K562 (cell line): ENCODE results near the gene ARRDC5. TPM values are rescaled to one million over a fixed set of nuclear protein-coding genes. Genes with fewer than 3 reads are reported as not detected.
A peak's percentile ranks its signal among the peaks of the same experiment; 100 is the strongest.

ENCODE experiments used
- ATAC-seq: fragments of 200-7000 bp; cut with Tn5 transposase; 3 replicates; pipeline ENCODE4 v1.9.1; 2020; ENCODE audit warnings: moderate library complexity
- BruUV-seq: library from RNA; stranded (reverse); fragments of 400-500 nt; replicated peaks from 2 replicates; lab custom pipeline; 2021; lab: Mats Ljungman, UMichigan
- CTCF ChIA-PET: fragments of 300-600 bp; formaldehyde crosslinking; extraction: SDS; loops from one replicate; lab custom pipeline; 2021; ENCODE audit warnings: low intra/inter-chr PET ratio; lab: Yijun Ruan, JAX
- POLR2A ChIA-PET: fragments of 300-600, 350-650 bp; sonication (Branson Sonifier 250); formaldehyde crosslinking; extraction: SDS; loops from one replicate; lab custom pipeline; 2021; ENCODE audit warnings: antibody characterized with exemption, inconsistent platforms; lab: Yijun Ruan, JAX
- DNase-seq, 4 experiments: peaks; one replicate each; pipeline versions ENCODE4 v3.0.0 to v3.0.0-alpha.2; 2011 to 2018; ENCODE audit warnings: low spot score in 3 of 4, mixed read lengths in 3 of 4; ENCODE audit errors: extremely low read depth in 1 of 4
- FAIRE-seq: peaks from 2 replicates; lab custom pipeline; 2011; peaks lifted over from hg19 to GRCh38; lab: Jason Lieb, UNC
- H2AFZ ChIP-seq: 2 replicates; pipeline ENCODE4 v1.6.0; 2011; ENCODE audit warnings: low read depth, low read length, control low read depth, inconsistent platforms
- H3K27ac ChIP-seq: fragments of 200-600 bp; 3 replicates; pipeline ENCODE4 v1.8.0; 2011; ENCODE audit warnings: low read depth, mild to moderate bottlenecking, control low read depth, inconsistent platforms, low read length, moderate library complexity, mixed read lengths; ENCODE audit errors: extremely low read depth
- H3K27me3 ChIP-seq, 2 experiments: fragments of 300-600 bp in 1 of 2; 2 replicates in 1 of 2; 3 replicates in 1 of 2; pipeline versions ENCODE4 v1.6.0 to v1.8.0; 2011; ENCODE audit warnings: inconsistent platforms in 2 of 2, low read length in 2 of 2, mild to moderate bottlenecking in 1 of 2, mixed read lengths in 1 of 2, moderate library complexity in 1 of 2; ENCODE audit not compliant: control insufficient read depth in 2 of 2, insufficient read depth in 2 of 2
- H3K36me3 ChIP-seq: fragments of 300-600 bp; 3 replicates; pipeline ENCODE4 v1.8.0; 2011; ENCODE audit warnings: mild to moderate bottlenecking, low read length, inconsistent platforms; ENCODE audit not compliant: control insufficient read depth, insufficient read depth
- H3K4me1 ChIP-seq, 2 experiments: fragments of 200-600 bp in 1 of 2; replicated peaks in 1 of 2; 2 replicates in 1 of 2; 3 replicates in 1 of 2; pipeline versions ENCODE4 v1.5.1 to v1.8.0; 2011; ENCODE audit warnings: inconsistent platforms in 2 of 2, low read length in 2 of 2, mild to moderate bottlenecking in 1 of 2, mixed read lengths in 1 of 2, moderate library complexity in 1 of 2; ENCODE audit not compliant: control insufficient read depth in 2 of 2, insufficient read depth in 2 of 2
- H3K4me2 ChIP-seq: 2 replicates; pipeline ENCODE4 v1.6.1; 2011; ENCODE audit warnings: low read length, control low read depth, inconsistent platforms, mixed read lengths; ENCODE audit not compliant: insufficient read depth
- H3K4me3 ChIP-seq: fragments of 200-600 bp; sonication (generic), shearing (Covaris generic); 2 replicates; pipeline ENCODE4 v1.5.1; 2016; ENCODE audit warnings: control low read depth, inconsistent platforms
- H3K79me2 ChIP-seq: fragments of 200-600 bp; 3 replicates; pipeline ENCODE4 v1.8.0; 2011; ENCODE audit warnings: low read length, inconsistent platforms; ENCODE audit not compliant: control insufficient read depth, insufficient read depth
- H3K9ac ChIP-seq, 2 experiments: 2 replicates each; pipeline versions ENCODE4 v1.6.0 to v1.6.1; 2011; ENCODE audit warnings: low read depth in 2 of 2, low read length in 2 of 2, control low read depth in 1 of 2, inconsistent platforms in 1 of 2, mild to moderate bottlenecking in 1 of 2, mixed read lengths in 1 of 2; ENCODE audit not compliant: insufficient read depth in 1 of 2
- H3K9me1 ChIP-seq: one replicate; pipeline ENCODE4 v1.6.0; 2011; ENCODE audit warnings: inconsistent platforms, mild to moderate bottlenecking, low read length, moderate library complexity; ENCODE audit not compliant: control insufficient read depth, insufficient read depth
- H3K9me3 ChIP-seq: replicated peaks from 2 replicates; pipeline ENCODE4 v1.5.1; 2011; ENCODE audit warnings: low read depth, low read length, inconsistent platforms; ENCODE audit not compliant: control insufficient read depth, insufficient read depth
- H4K20me1 ChIP-seq: replicated peaks from 2 replicates; pipeline ENCODE4 v1.6.1; 2011; ENCODE audit warnings: low read length, inconsistent platforms, mixed read lengths; ENCODE audit not compliant: control insufficient read depth, insufficient read depth
- CBX1 ChIP-seq: sonication (generic); IDR thresholded peaks from 2 replicates; pipeline ENCODE4 v1.6.1; 2016; ENCODE audit warnings: antibody characterized with exemption, low read depth, mild to moderate bottlenecking
- EHMT2 ChIP-seq: fragments of 450-650 bp; IDR thresholded peaks from 2 replicates; pipeline ENCODE4 v1.6.1; 2018; ENCODE audit warnings: antibody characterized with exemption
- HDAC2 ChIP-seq: fragments of 450-650 bp; IDR thresholded peaks from 2 replicates; pipeline ENCODE4 v1.6.1; 2016; ENCODE audit warnings: mild to moderate bottlenecking
- SMAD1 ChIP-seq: fragments of 150-350 bp; IDR thresholded peaks from 2 replicates; pipeline ENCODE4 v1.6.1; 2014; ENCODE audit warnings: low read length, low read depth; ENCODE audit not compliant: partially characterized antibody
- SNIP1 ChIP-seq: fragments of 450-650 bp; IDR thresholded peaks from 2 replicates; pipeline ENCODE4 v1.7.1; 2017; ENCODE audit warnings: low read depth, mild to moderate bottlenecking
- SRSF3 ChIP-seq: fragments of 200-400 bp; formaldehyde crosslinking; IDR thresholded peaks from 2 replicates; pipeline ENCODE4 v1.6.1; 2016; ENCODE audit warnings: mild to moderate bottlenecking, low read length, moderate library complexity; ENCODE audit not compliant: insufficient read depth
- TOE1 ChIP-seq, 2 experiments: fragments of 450-650 bp in 1 of 2; sonication (generic) in 1 of 2; formaldehyde crosslinking in 1 of 2; IDR thresholded peaks; 2 replicates each; pipeline versions ENCODE4 v1.7.1 to v1.8.0; 2016 to 2022; ENCODE audit warnings: borderline replicate concordance in 2 of 2, mild to moderate bottlenecking in 2 of 2, antibody characterized with exemption in 1 of 2, inconsistent platforms in 1 of 2, low read depth in 1 of 2, missing genetic modification reagents in 1 of 2, moderate library complexity in 1 of 2
- ZBTB33 ChIP-seq: sonication (generic); formaldehyde crosslinking; IDR thresholded peaks from 2 replicates; pipeline ENCODE4 v1.8.1; 2023; ENCODE audit warnings: mild to moderate bottlenecking, missing genetic modification reagents
- ZNF133 ChIP-seq: fragments of 250-450 bp; sonication (Bioruptor Pico); IDR thresholded peaks from 2 replicates; pipeline ENCODE4 v1.4.0; 2020; ENCODE audit warnings: mild to moderate bottlenecking
- ZZZ3 ChIP-seq: fragments of 450-650 bp; IDR thresholded peaks from 2 replicates; pipeline ENCODE4 v1.6.1; 2016; ENCODE audit warnings: antibody characterized with exemption, mild to moderate bottlenecking, moderate library complexity
- WGBS: fragments of 100-300 bp; shearing (Covaris generic); methylation state at CpG from one replicate; pipeline ENCODE4 v1.1.6; 2016; ENCODE audit warnings: low coverage, mixed read lengths; ENCODE audit not compliant: insufficient coverage; ENCODE audit errors: missing lambda C conversion rate; 5-methylcytosine and 5-hydroxymethylcytosine counted together
- in situ Hi-C: fragments of 300-500 bp; cut with MboI; formaldehyde crosslinking; loops from 4 replicates; pipeline ENCODE4 v1.15.0; 2018; ENCODE audit warnings: inconsistent platforms, mixed read lengths
- intact Hi-C: fragments of 100-400 bp; cut with micrococcal nuclease; formaldehyde crosslinking; loops from 2 replicates; pipeline ENCODE4 v1.14.2; 2022
- polyA plus RNA-seq, 8 experiments: library from polyadenylated mRNA; depleted of rRNA in 4 of 8; stranded (reverse) in 5 of 8; unstranded in 3 of 8; fragments of >200 nt; fragmentation: Nextera tagmentation in 2 of 8; fragmentation: Illumina TruSeq in 1 of 8; extraction: Ambion mirVana in 2 of 8; extraction: Trizol in 1 of 8; gene quantifications; 2 replicates each; pipeline versions ENCODE4 v1.2.1 to v1.2.3, GENCODE V29; 2011 to 2014; ENCODE audit warnings: inconsistent platforms in 1 of 8, missing spikeins in 1 of 8
- total RNA-seq, 7 experiments: library from RNA; depleted of rRNA in 6 of 7; stranded (reverse); fragments of >200 nt in 6 of 7; fragmentation: Illumina TruSeq in 2 of 7; extraction: Trizol in 2 of 7; gene quantifications; 2 replicates each; pipeline versions ENCODE4 v1.2.1 to v1.2.3, GENCODE V29; 2011 to 2021; ENCODE audit warnings: low replicate concordance in 1 of 7
- TF ChIP-seq, protein P1 (sequence below): fragments of 450-650 bp; IDR thresholded peaks from 2 replicates; pipeline ENCODE4 v1.6.1; 2016; ENCODE audit warnings: low read depth

ARRDC5 gene
- total and polyA plus RNA-seq, 9 of the 15 experiments (the other 6 are each of a cell fraction or from before 2014, with no cell fraction given), result not detected

- TF ChIP-seq SNIP1, result no peak
Observed at GRCh38 chr19:4873930-4874329, 28.8 kb downstream of the ARRDC5 start (continued).

DNA sequence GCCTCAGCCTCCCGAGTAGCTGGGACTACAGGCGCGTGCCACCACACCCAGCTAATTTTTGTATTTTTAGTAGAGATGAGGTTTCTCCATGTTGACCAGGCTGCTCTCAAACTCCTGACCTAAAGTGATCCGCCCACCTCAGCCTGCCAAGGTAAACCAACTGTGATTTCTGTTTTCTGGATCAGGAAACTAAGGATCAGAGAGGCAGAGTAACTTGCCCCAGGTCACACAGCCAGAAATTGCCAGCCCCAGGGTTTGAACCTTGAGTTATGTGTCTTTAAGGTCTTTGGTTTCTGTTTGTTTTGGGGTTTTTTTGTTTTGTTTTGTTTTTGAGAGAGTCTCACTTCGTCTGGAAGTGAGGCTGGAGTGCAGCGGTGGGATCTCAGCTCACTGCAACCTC is 31.0 kb downstream of the ARRDC5 start:
- 45% methylated on average over 3 of the region's 6 CpGs for WGBS
- no peaks in the 10 kb centered on the region for H3K36me3 ChIP-seq
- CTCF ChIA-PET, result interaction anchor here (0.8 to 1.4 kb wide), 2 partner anchors 38 to 41 kb away, joined by 3 to 4 read pairs; partner anchors contain the start of gene UHRF1
- FAIRE-seq, result no peak
- intact Hi-C loops (loop anchor here (1.0 kb wide), 1 partner anchor 40 kb away; no protein-coding TSS in a partner anchor), in situ Hi-C loops (no loop called here)
- H3K4me1 ChIP-seq, result peaks cover 6 to 30% of the 10 kb centered on the region in 2 experiments; a peak in 4 of 5 replicates
- DNase-seq, result no peak
- peaks cover 6% of the 10 kb centered on the region for H3K79me2 ChIP-seq
- no peak overlapping the region for H3K4me3 ChIP-seq
- no TSS peak for BruUV-seq
- H3K27ac ChIP-seq, result no peak overlapping the region
- H3K9me3 ChIP-seq, result no peaks in the 10 kb centered on the region
- no peaks in the 10 kb centered on the region for H3K9me1 ChIP-seq
- no peaks in the 10 kb centered on the region for H3K27me3 ChIP-seq
- H4K20me1 ChIP-seq, result no peaks in the 10 kb centered on the region
- POLR2A ChIA-PET, result no interaction called here
- no peak for ATAC-seq
- H3K4me2 ChIP-seq, result no peak overlapping the region
- H2AFZ ChIP-seq, result no peak overlapping the region
- H3K9ac ChIP-seq, result no peak overlapping the region
- TF ChIP-seq HDAC2 (peak; percentile 56; the same call in 1 of the 2 replicates), EHMT2 (no peak), SRSF3 (no peak), ZBTB33 (CRISPR knock-in tag) (0 out of 2 replicates have a peak, but pooled peaks have one; percentile 63), CBX1 (0 out of 2 replicates have a peak, but pooled peaks have one; percentile 35), ZNF133 (CRISPR knock-in tag) (no peak), SMAD1 (no peak), TOE1 (IDR thresholded peaks at IDR 0.05; ENCODE audit: borderline replicate concordance) (no peak), TOE1 (CRISPR knock-in tag; IDR thresholded peaks at IDR 0.05; ENCODE audit: borderline replicate concordance, low read depth) (no peak), ZZZ3 (no peak)
- TF ChIP-seq, protein P1, sequence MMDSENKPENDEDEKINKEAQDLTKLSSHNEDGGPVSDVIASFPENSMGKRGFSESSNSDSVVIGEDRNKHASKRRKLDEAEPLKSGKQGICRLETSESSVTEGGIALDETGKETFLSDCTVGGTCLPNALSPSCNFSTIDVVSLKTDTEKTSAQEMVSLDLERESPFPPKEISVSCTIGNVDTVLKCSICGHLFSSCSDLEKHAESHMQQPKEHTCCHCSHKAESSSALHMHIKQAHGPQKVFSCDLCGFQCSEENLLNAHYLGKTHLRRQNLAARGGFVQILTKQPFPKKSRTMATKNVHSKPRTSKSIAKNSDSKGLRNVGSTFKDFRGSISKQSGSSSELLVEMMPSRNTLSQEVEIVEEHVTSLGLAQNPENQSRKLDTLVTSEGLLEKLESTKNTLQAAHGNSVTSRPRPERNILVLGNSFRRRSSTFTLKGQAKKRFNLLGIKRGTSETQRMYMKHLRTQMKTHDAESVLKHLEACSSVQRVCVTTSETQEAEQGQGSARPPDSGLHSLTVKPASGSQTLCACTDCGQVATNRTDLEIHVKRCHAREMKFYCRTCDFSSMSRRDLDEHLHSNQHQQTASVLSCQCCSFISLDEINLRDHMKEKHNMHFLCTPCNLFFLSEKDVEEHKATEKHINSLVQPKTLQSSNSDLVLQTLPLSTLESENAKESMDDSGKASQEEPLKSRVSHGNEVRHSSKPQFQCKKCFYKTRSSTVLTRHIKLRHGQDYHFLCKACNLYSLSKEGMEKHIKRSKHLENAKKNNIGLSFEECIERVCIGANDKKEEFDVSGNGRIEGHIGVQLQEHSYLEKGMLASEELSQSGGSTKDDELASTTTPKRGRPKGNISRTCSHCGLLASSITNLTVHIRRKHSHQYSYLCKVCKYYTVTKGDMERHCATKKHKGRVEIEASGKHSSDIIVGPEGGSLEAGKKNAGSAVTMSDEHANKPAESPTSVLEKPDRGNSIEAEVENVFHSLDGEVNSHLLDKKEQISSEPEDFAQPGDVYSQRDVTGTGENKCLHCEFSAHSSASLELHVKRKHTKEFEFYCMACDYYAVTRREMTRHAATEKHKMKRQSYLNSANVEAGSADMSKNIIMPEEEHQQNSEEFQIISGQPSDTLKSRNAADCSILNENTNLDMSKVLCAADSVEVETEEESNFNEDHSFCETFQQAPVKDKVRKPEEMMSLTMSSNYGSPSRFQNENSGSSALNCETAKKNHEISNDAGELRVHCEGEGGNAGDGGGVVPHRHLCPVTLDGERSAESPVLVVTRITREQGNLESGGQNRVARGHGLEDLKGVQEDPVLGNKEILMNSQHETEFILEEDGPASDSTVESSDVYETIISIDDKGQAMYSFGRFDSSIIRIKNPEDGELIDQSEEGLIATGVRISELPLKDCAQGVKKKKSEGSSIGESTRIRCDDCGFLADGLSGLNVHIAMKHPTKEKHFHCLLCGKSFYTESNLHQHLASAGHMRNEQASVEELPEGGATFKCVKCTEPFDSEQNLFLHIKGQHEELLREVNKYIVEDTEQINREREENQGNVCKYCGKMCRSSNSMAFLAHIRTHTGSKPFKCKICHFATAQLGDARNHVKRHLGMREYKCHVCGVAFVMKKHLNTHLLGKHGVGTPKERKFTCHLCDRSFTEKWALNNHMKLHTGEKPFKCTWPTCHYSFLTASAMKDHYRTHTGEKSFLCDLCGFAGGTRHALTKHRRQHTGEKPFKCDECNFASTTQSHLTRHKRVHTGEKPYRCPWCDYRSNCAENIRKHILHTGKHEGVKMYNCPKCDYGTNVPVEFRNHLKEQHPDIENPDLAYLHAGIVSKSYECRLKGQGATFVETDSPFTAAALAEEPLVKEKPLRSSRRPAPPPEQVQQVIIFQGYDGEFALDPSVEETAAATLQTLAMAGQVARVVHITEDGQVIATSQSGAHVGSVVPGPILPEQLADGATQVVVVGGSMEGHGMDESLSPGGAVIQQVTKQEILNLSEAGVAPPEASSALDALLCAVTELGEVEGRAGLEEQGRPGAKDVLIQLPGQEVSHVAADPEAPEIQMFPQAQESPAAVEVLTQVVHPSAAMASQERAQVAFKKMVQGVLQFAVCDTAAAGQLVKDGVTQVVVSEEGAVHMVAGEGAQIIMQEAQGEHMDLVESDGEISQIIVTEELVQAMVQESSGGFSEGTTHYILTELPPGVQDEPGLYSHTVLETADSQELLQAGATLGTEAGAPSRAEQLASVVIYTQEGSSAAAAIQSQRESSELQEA, result no peak
